KOPT-K1 (cell line): ENCODE data around the gene AFAP1.
"Not testable (repeated sequence)": the region's sequence is repeated elsewhere in the genome, so short reads cannot be mapped to it uniquely, and the experiment has no call there.

Experiments
- H3K27ac ChIP-seq: fragments of 200-600 bp; sonication (generic); 2 replicates; pipeline ENCODE4 v1.5.1; 2016; ENCODE audit warnings: antibody characterized with exemption, mild to moderate bottlenecking, low read depth, low read length; ENCODE audit not compliant: poor library complexity, severe bottlenecking
- H3K36me3 ChIP-seq: fragments of 200-600 bp; sonication (generic); 2 replicates; pipeline ENCODE4 v1.5.1; 2017; ENCODE audit warnings: antibody characterized with exemption, mild to moderate bottlenecking, low read length, moderate library complexity; ENCODE audit not compliant: insufficient read depth
- H3K9me3 ChIP-seq: fragments of 200-600 bp; sonication (generic); 2 replicates; pipeline ENCODE4 v1.5.1; 2017; ENCODE audit warnings: antibody characterized with exemption, low read length, mild to moderate bottlenecking; ENCODE audit not compliant: insufficient read depth, poor library complexity, severe bottlenecking

AFAP1 gene

DNA sequence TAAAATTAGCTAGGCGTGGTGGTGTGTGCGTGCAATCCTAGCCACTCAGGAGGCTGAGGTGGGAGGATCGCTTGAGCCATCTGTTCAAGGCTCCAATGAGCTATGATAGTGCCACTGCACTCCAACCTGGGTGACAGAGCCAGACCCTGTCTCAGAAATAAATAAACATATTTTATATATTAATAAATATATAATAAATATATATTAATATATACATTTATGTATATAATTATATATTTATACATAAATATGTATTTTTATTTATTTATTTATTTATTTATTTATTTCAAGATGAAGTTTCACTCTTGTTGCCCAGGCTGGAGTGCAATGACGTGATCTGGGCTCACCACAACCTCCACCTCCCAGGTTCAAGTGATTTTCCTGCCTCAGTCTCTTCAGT lies 4.0 kb upstream of the AFAP1 start:
- H3K27ac ChIP-seq, H3K36me3 ChIP-seq, H3K9me3 ChIP-seq: not testable (repeated sequence)

DNA sequence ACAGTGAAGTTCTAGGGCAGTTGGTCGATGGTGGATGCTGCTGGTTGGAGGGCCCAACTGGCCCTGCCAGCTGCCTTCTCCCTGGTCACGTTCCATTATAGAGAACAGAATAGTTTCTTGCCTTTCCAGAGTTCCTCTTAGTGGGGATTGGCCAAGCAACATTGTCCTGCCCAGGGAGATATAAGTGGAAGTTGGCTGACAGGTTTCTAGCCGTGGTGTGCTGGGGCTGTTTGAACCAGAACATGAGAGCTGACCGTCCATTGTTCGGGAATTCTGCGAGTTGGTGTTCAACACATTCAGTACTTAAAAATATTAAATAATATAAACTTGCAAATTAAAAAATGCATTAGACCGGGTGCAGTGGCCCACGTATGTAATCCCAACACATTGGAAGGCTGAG lies 3.5 kb upstream of the AFAP1 start:
- no peaks in the 10 kb centered on the region for H3K36me3 ChIP-seq
- H3K9me3 ChIP-seq = no peaks in the 10 kb centered on the region
- no peak overlapping the region for H3K27ac ChIP-seq

DNA sequence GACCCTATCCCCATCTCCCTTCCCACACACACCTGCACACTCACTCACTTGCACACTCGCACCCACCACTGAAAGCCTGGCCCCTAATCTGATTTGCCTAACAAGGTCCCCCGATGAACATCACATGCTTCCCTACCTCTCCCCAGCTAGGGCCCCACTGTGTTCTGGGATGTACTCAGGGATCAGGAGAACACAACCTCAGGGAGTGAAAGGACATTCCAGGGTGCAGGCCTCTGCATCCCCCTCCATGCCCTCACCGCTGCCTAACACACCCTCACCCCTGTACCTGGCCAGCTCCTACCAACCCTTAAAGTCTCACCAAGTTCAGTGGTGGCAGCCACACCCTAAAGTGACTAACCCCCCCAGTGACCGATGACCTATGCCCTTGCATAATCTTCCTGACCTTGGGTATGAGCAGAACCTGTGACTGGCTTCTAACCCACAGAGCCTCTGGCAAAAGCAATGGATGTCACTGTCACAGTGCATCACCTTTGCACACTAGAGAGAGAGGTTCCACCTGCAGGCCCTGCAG lies 2.4 kb upstream of the AFAP1 start:
- no peak overlapping the region for H3K27ac ChIP-seq

DNA sequence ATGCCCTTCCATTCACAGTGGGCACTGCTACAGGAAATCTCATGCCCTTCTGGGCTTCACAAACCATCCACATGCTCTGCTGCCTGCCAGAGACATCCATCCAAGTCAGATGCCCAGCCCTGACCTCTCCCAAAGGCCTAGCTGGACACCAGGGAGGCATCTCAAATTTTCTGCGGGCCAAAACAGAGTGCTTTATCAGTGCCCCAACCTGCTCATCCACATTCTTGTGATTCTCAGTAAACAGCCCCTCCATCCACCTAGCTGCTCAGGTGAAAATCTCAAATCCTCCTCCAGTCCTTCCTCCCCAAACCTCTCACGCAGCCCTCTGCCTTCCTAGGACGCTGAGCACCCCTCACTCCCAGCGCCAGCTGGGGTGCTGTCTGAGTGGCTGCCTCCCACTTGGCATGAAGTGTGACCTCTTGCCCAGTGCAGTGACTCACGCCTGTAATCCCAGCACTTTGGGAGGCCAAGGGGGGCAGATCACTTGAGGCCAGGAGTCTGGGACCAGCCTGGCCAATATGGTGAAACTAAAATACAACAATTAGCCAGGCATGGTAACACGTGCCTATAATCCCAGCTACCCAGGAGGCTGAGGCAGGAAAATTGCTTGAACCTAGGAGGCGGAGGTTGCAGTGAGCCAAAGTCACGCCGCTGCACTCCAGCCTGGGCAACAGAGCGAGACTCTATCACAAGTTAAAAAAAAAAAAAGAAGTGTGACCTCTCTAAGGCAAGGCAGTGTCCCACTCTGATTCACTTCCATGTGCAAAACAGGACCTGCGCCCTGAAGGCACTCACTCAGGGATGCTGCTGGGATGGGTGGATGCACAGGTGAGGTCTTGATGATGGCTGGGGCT lies 1.7 kb upstream of the AFAP1 start:
- no peaks in the 10 kb centered on the region for H3K36me3 ChIP-seq
- H3K27ac ChIP-seq = no peak overlapping the region

More for the DNA sequence above, 2.4 kb upstream of the AFAP1 start:
- Histone ChIP-seq H3K36me3 (no peaks in the 10 kb centered on the region), H3K9me3 (no peaks in the 10 kb centered on the region)

DNA sequence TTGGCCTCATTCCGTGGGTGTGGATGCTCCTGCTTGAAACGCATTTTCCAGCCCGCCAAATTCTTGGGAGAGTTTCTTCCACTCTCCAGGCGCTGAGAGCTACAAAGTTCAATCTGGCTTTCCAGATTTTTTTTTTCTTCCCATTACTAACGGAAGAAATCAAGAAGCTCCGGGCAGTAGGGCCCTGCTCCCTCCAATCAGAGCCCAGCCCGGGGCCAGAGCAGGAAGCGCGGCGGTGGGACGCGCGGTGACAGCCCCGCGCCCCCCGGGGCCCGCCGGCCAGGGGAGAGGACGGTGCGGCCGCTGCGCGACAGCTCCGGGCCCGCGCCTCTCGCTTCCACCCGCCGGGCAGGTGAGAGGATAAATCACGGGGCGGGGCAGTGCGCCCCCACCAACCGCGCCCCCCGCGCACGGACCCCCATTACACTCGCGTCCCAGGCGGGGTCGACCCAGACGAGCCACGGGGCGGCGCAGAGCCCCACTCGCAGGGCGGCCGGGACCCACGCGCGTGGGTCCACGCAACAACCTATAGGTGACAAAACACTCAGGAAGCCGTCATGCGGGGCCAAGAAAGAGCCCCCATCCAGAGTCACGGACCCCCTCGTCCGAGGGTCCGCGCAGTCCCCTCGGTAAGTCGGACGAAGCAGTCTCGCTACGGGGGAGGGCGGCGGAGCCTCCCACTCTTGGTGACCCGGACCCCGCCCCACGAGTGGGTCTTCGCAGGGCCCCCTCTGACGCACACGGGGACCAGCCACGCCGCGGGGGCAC lies 868 bp downstream of the AFAP1 start:
- no peaks in the 10 kb centered on the region for H3K9me3 ChIP-seq
- no peak overlapping the region for H3K27ac ChIP-seq
- no peaks in the 10 kb centered on the region for H3K36me3 ChIP-seq

More for the DNA sequence above, 1.7 kb upstream of the AFAP1 start:
- no peaks in the 10 kb centered on the region for H3K9me3 ChIP-seq

DNA sequence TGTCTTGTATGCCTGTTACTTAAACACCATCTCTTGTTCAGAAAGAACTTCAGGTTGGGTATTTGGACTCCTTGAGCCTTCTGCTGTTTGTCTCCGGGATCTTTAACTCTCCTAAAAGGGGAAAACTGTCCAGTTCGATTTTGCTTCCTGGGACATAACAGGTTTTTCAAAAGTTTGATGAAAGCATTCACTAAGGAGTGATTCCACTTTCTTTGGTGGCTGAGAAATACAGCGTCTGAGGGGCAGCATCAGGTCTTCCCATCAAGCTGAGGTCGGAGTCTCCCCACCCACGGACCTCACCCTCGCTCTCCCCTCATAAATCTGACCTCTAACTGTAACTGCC lies 1.4 kb downstream of the AFAP1 start:
- Histone ChIP-seq H3K9me3 (no peaks in the 10 kb centered on the region), H3K27ac (no peak overlapping the region), H3K36me3 (no peaks in the 10 kb centered on the region)

DNA sequence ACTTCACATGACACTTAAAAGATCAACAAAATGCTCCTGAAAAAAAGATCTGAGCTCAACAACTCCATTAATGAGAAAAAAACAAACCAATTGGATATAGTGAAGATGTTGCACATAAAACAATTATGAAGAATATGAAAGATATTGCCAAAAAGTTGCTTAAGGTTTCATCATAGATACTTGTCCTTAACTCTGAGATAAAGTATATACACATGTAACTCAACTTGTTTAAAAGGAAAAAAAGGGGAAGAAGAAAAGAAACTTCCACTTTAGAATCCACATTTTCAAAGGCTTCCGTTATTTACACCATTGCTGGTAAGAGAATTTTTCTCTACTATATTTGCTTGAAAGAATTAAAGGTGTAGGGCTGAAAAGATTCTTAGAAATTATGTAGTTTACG lies 2.7 kb downstream of the AFAP1 start:
- no peaks in the 10 kb centered on the region for H3K36me3 ChIP-seq
- H3K27ac ChIP-seq = no peak overlapping the region
- H3K9me3 ChIP-seq = no peaks in the 10 kb centered on the region

DNA sequence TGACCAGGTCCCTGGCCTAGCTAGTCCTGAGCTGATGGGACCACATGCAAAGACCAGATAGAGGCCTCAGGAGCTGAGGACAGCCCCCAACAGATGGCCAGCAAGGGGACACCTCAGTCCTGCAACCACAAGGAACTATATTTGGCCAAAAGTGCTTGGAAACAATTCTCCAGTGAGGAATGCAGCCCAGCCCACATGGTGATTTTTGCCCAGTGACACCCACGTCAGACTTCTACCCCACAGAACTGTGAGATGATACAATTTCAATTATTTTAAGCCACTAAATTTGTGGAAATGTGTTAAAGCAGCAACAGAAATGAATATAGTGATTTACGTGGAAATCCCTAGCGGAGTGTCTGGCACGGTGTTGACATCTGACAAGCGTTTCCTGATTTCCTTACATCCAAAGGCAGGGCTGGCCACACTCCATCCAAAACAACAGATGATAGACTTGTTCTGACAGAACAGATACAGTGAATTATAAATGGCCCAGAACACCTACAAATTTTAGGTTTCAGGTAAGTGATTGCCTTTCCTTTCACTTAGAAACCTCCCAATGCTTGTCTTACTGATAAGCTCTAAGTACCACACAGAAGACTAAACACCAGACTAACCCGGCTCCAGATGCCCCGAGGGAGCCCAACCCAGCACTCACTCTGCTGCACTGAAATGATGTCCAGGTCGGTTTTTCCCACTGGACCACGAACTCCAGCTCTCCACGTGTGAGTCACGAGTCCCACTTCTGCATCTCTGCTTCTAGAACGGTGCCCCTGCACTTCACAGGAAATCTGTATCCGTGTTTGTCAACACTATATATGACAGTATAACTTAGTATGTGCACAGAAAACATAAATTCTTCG lies 5.8 kb downstream of the AFAP1 start:
- H3K9me3 ChIP-seq = no peaks in the 10 kb centered on the region
- no peak overlapping the region for H3K27ac ChIP-seq
- no peaks in the 10 kb centered on the region for H3K36me3 ChIP-seq

DNA sequence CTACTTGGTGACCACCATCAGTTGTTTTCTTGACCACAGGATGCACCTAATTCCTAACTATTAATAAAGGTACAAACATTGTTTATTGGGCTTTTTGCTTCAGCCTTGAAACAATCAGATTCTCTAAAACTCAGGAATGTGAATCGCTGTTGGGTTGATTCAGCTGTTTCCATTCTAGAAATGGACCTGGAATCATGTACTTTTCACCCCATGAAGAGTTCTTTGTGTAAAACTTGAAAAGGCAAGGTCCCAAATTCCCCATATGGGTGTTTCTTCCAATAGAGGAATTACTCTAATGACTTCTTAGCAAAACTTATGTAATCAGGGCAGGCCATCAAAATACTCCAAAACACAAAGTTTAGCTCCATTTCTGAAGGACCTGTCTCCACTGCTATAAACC lies 7.4 kb downstream of the AFAP1 start:
- H3K27ac ChIP-seq = no peak overlapping the region
- H3K9me3 ChIP-seq = no peaks in the 10 kb centered on the region
- no peaks in the 10 kb centered on the region for H3K36me3 ChIP-seq

DNA sequence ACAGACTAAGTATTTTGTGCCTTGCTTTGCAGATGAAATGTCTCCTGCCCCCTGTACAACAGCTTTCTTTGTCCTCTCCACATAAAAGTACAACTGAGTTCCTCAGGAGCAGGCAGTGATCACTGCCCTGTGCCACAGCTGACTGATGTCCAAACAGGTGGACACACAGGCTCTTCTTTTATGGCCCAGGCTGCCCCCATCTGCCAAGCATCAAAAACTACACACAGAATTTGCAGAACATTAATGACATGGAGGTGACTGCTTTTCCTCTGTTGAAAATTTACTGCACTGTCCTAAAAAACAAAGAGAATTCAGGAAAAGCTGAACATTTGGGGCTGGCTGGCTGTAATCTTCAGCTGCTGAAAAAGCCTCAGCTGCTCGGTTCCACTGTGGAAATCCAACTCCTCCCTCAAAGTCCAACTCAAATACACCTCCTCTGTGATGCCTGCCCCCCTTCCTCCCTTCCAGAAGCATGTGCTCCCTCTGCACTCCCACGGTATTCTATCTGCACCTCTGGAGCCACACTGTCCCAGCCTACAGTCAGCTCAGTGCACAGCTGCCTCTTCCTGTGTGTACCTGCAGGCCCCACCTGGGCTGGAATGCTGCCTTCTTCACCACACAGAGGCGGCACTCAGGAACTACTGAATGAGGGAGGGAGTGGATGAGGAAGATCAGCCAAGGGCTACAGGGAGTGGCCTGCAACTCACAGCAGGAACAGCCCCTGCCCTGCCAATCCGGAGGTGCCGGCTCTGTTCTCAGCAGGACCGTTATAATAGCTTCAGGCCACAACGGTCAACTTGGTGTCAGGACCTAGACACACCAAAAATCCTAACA lies 10.3 kb downstream of the AFAP1 start:
- H3K27ac ChIP-seq = no peak overlapping the region

DNA sequence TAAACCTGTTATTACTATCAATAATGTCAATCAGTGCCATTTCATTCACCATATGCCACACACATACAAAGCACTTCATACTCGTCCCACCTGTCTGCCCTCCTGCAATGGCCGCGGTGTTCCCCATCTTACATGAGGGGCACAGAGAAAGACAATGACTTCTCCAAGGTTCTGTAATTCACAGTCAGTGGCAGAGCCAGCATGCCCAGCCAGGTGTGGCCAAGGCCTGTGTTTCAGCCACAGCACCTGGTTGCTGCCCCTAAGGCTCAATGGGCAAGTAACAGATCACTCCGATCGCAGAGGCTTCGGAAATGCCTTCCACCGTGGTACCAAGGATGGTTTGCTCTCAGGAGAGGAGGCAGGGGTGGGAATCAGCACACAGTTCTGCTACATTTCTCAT lies 10.9 kb downstream of the AFAP1 start:
- Histone ChIP-seq H3K9me3 (no peaks in the 10 kb centered on the region), H3K36me3 (no peaks in the 10 kb centered on the region), H3K27ac (no peak overlapping the region)

More for the DNA sequence above, 10.3 kb downstream of the AFAP1 start:
- Histone ChIP-seq H3K9me3 (no peaks in the 10 kb centered on the region), H3K36me3 (no peaks in the 10 kb centered on the region)

DNA sequence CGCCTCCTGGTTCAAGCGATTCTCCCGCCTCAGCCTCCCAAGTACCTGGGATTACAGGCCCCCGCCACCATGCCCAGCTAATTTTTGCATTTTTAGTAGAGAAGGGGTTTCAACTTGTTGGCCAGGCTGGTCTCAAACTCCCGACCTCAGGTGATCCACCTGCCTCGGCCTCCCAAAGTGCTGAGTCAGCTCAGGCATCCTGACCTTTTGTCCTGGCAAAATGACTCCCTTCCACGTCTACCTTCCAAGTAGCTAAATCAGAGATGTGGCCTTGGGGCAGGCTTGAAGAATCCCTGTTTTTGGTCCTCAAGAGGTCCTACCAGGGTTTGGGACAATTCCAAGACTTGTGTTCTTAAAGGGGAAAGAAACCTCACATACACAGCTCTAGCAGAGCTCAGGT lies 12.8 kb downstream of the AFAP1 start:
- Histone ChIP-seq H3K36me3 (no peaks in the 10 kb centered on the region), H3K9me3 (no peaks in the 10 kb centered on the region), H3K27ac (no peak overlapping the region)

DNA sequence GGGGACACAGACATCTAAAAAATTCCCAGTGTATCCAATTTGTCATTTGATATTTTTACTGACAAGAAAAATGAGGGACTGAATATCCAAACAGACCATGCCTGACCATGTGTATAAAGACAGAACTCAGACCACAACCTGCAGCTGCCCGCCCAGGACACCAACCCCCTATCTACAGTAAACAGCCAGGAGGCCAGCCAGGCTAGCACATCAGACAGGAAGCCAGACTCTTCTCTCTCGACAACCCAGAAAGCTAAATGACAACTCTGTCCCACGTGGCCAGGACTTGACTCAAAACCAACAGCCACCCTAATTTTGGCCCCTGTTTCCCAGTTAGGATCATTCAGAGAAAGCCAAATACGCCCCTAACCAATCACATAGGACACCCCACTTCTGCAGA lies 15.1 kb downstream of the AFAP1 start:
- H3K9me3 ChIP-seq = no peaks in the 10 kb centered on the region
- H3K36me3 ChIP-seq = no peaks in the 10 kb centered on the region
- no peak overlapping the region for H3K27ac ChIP-seq

DNA sequence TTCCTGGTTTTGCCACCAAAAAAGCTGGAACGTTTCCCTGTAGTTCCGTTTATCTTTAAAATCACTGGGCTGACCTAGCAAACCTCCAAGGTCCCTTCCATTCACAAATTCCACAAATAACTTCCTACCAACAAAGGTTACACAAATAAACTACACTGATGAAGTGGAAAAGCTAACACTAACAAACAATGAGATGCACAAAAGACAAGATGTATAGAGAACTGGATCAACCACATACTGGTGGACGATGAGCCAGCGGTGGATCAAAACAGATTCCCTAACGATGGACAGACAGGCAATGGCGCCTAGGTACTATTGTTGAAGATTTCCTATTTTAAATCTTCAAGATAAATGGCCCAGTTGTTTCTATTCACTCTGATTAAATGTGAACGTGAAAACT lies 15.5 kb downstream of the AFAP1 start:
- H3K9me3 ChIP-seq = no peaks in the 10 kb centered on the region
- H3K27ac ChIP-seq = no peak overlapping the region
- H3K36me3 ChIP-seq = no peaks in the 10 kb centered on the region
